GM19452 (cell line): ENCODE measurements around the gene SLC7A7.
"Not testable (repeated sequence)": the region's sequence is repeated elsewhere in the genome, so short reads cannot be mapped to it uniquely, and the experiment has no call there.

ENCODE experiments used
- ATAC-seq: cut with Tn5 transposase; IDR thresholded peaks from one replicate; pipeline ENCODE4 v1.9.1; 2021; ENCODE audit not compliant: unreplicated experiment

SLC7A7 gene

DNA sequence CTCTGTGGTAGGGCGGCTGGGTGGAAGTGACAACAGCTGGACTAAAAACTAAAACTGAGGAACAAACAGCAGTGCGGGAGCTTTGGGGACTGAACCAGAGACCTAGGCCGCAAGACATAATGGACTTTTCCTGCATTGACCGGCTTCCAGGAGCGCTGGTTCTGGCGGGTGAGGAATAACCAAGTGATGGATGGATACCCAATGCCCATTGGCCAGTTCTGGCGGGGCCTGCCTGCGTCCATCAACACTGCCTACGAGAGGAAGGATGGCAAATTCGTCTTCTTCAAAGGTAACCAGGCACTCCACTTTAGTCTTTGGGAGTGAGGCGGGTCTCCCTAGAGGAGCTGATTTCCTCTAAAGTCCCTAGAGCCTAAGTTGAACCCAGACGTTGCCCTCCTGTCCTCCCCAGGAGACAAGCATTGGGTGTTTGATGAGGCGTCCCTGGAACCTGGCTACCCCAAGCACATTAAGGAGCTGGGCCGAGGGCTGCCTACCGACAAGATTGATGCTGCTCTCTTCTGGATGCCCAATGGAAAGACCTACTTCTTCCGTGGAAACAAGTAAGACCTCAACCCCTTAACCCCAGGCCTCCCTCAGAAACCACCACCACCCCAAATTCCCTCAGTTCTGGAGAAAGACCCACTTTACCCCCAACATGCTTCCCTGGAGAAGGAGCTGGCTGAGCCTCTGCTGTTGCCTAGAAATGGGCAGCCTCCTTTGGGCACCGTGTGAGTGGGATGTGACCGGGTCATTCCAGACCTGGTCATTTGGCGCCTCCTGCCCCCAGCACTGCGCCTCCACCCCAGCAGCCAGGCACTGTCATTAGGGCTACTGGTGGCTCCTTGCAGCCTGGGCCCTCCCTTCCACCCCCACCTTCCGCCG, 29.2 kb upstream of the SLC7A7 start:
- no peak for ATAC-seq

GRCh38 chr14:22843123-22843925, 28.1 kb upstream of the SLC7A7 start:
- no peak for ATAC-seq

DNA sequence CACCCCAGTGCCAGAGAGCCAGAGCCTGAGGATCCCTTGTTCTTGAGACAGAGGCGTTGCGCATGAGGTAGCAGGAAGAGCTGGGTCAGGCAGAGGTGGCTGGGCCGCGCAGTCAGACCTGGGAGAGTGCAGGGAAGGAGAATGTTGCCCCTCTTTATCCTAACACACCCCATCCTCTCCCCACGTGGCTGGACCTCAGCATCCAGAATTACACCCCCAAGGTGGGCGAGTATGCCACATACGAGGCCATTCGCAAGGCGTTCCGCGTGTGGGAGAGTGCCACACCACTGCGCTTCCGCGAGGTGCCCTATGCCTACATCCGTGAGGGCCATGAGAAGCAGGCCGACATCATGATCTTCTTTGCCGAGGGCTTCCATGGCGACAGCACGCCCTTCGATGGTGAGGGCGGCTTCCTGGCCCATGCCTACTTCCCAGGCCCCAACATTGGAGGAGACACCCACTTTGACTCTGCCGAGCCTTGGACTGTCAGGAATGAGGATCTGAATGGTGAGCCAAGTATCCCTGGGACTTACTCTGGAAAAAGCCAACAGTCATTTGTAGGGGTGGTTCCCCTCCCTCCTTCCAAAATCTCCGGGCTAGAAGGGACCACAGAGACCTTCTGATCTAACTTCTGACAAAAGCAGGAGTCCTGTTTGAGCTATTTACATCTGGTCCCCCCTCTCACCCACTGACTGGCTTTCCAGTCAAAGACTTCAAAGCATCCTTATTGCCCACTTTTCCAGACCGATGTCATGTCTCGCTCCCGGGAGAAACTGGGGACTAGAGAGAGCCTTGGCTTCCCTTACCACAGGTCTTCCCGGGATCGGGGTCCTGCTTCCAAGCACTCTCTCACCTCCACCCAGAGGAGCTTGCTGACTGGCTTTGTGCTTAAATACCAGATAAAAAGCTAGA, 27.2 kb upstream of the SLC7A7 start:
- no peak for ATAC-seq

DNA sequence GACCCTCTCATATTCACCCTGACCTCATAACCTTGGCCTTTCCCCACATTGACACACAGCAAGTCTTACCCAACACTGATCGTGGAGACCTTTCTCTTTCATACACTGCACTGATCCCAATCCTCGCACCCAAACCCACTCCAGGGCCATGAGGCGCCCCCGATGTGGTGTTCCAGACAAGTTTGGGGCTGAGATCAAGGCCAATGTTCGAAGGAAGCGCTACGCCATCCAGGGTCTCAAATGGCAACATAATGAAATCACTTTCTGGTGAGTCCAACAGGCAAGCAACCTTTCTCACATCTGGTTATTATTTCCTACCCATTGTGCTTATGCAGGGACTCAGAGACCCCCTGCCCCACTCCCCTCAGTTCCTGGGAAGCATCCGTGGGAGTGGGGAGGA, 26.5 kb upstream of the SLC7A7 start:
- ATAC-seq: no peak

DNA sequence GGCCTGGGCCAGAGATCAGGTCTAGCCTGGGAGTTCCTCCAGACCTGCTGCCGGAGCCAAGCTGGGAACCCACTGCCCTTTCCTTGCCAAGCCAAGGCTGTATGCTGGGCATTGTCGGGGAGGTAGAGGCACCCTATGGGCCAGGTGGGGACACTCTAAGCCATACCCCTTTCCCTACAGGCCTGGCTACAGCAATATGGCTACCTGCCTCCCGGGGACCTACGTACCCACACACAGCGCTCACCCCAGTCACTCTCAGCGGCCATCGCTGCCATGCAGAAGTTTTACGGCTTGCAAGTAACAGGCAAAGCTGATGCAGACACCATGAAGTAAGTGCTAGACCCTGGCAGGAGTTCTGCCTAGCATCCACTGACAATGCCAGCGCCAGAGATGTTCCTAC, 26.1 kb upstream of the SLC7A7 start:
- ATAC-seq: no peak

DNA sequence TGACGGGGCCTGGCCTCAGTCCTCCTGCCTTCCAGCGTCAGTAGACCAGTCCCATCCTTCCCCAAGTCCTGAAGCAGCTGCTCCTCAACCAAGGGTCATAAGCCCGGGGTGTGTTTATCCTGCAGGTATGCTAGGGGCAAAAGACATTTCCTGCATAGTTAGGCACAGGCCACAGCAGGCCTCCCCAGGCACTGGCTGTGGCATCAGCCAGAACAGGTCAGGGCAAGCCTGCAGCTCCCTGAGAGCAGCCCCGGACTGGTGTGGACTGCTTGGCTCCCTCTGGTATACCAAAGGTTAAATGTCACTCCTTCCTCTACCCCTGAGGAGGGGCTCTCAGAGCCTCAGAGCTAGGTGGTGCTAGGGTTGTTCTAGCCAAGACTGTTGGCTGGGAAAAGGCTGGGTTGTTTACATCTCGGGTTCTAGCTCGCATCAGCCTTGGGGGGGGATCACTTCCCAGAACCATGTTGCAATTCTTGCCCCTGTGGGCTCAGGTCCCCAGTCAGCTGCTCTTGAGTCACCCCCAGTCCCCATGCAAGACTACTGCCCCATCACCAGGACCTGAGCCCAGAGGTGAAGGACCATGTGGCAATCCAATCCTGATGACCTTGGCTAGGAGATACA, 24.0 kb upstream of the SLC7A7 start:
- ATAC-seq: no peak

DNA sequence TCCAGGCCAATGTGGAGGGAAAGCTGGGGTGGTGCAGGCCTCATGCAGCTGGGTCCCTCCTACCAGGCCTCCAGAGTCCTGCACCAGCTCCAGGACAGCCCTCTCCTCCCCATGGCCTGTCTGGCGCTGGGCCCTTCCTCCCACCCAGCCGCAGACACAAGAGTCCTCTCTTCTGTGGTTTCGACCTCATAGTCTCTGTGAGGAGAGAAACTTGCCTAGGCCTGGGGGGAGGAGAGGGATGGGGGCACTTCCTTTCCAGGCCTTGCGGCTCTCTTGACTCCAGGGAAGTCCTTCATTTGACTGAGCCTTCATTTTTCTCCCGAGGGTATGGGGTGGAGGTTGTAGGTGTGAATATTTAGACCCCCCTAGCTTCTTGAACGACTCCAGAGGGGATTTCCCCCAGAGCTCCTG, 23.4 kb upstream of the SLC7A7 start:
- no peak for ATAC-seq

DNA sequence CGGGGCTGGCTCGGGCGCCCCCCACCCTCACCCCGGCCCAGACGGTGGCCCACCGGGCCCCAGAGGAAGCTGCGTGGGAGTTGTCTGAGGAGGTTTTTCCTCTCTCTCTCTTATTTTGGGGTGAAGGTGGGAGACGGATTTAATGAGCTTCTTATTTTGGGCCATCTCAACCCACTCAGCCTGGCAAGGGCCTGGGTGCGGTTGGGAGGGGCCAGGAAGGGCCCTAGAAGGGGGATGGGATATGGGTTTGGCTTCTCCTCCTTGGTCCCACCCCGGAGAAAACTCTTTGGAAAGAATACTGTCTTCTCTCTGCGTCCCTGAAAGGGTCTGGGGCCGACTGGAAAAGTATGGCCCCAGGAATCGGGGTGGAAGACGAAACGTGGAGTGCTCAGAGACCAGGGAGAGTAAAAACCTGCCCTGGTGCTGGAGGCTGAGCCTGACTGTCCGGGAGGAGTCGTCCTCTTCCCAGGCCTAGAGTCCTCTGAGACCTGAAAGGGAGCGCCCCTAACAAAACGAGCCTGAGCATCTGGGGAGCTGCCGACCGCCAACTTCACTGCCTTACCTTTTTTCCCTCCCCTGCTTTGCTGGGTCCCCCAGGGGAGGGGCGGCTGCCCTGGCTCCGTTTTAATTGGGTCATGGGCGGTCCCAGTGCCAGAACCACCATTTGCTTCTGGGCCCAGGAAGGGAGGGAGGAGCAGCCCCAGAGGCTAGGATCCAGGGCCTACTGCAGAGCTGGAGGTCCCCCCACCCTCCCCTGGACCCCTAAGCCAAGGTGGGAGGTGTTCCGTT, 22.7 kb upstream of the SLC7A7 start:
- no peak for ATAC-seq

DNA sequence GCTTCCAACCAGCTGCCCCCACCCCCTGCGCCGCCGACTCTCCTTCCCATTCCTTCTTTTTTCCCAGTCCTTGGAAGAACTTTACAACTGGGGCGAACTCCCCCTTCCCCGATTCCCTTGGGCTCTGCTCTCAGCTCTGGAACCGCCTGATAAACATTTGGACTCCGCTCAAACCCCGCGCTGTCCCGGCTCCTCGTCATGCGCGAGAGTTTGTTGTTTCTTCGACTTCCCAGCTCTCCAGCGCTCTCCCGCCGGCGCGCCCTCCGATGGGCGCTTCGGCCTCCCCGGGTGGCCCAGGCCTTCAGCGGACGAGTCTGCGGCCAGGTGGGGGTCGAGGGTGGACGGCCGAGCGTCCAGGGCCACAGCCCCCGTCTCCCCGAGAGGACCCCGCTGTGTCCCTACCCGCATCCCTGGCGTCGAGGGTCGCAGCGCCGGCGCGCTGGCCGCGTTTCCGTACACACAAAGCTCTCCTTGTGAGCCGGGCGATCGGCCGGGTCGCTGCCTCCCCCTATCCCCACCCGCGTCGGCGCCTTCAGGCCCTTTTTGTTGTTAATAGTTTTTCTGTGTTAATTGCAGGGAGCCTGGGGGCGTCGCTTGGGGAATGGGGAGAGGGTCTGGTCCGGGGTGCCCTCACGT, 22.0 kb upstream of the SLC7A7 start:
- no peak for ATAC-seq

- no peak for ATAC-seq
These were observed 21.3 kb upstream of the SLC7A7 start, which contains the start of gene MMP14 for GRCh38 chr14:22836301-22837113. Gene MMP14, plus strand, starts transcription at chr14:22836585. Its CDS starts 233 bp downstream, at chr14:22836818.

DNA sequence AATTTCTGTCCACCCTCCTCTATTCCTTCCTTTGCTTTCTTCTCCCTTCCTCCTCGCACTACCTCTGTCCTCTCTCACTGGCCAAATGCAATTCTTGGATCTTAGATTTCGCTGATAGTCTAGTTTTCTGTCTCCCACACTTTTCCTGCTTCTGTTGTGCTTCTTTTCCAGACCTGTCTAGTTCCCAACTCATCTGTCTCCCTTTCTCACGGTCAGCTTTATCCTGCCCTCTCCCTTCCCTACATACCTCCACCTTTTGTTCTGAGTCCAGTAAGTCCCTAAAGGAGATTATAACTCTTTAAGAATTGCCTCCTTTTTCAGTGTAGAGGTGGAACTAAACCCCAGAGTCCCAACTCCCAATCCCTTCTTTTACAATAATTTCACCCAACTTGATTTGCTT, 20.3 kb upstream of the SLC7A7 start:
- no peak for ATAC-seq

GRCh38 chr14:22830443-22831010, 15.3 kb upstream of the SLC7A7 start:
- no peak for ATAC-seq

- ATAC-seq: peak; percentile 85
These were observed 14.6 kb upstream of the SLC7A7 start, which contains the start of gene MRPL52 for GRCh38 chr14:22829661-22830442. Gene MRPL52, plus strand, starts transcription at chr14:22829887. Its CDS starts 26 bp downstream, at chr14:22829913.

DNA sequence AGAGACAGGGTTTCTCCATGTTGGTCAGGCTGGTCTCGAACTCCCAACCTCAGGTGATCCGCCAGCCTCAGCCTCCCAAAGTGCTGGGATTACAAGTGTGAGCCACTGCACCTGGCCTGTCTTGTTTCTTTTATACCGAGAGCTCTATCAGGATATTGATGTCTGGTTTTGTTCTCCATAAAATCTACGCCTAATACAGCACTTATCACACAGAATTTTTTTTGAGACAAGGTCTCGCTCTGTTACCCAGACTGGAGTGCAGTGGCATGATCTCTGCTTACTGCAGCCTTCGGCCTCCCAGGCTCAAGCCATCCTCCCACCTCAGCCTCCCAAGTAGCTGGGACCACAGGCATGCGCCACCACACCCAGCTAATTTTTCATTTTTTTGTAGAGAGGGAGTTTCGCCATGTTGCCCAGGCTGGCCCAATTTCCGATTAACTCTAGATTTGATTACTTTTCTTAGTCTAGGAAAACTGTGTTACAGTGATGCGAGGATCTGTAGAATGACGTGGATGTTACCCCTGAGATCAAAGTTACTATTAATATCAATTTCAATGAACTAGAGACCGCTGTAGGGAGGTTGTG, 13.9 kb upstream of the SLC7A7 start:
- not testable (repeated sequence) for ATAC-seq

DNA sequence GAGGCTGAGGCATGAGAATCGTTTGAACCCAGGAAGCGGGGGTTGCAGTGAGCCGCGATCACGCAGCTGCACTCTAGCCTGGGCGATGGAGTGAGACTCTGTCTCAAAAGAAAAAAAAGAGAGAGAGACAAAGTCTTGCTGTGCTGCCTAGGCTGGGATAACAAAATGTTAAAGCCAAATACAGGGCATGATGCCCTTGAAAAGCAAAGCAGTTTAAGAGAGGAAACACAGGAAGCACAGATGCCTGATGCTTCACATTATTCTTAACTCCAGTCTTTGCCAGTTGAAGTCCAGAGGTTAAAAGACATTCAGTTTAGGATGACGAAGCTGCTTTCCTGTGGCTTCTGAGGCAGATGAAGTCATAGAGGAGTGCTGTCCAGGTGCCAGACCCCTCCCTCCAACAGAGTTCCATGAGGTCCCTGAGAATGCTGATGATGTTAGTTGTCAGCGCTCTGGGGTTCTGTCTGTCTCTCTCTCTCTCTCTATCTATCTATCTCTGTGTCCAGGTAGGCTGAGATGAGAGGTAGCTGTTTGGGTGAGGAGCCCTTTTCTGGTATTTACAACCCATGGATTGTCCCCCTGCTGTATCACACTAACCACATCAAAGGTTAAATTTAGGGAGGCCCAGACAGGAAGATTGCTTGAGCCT, 9.6 kb upstream of the SLC7A7 start:
- ATAC-seq: no peak

DNA sequence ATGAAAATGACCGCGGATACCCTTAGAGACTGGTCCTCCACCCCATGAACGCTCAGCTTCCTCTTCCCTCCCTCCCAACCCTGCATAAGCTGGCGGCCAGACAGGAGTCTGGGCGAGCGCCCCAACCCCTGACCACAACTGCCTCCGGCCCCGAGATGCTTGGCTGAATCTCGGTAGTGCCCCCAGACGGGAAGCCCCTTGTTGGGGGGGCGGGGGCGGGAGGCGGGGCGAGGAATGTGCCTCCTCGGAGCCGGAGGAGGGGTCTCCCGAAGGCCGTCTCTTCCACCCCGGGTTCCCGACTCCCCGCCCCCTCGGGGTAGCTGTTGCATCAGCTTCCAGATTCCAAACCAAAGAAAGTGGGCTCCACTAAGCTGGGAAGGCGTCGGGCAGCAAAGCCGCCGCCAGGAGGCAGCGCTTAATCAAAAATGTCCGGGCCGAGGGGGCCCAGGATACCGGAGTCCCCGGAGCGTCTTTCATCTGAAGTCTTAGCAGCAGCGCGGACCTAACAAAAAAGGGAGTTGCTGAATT, 7.4 kb upstream of the SLC7A7 start:
- ATAC-seq: peak; percentile 53
